Upper lobe of left lung (tissue), 6 donors: ENCODE data around the gene RFT1. TPM values are rescaled to one million over a fixed set of nuclear protein-coding genes. Genes with fewer than 3 reads are reported as not detected.

ENCODE experiments used
- ATAC-seq, 2 donors: fragments of 200-7000 bp; cut with Tn5 transposase; one replicate each; pipeline ENCODE4 v1.9.1; 2022; ENCODE audit warnings: mild to moderate bottlenecking in 2 of 2, moderate library complexity in 2 of 2; ENCODE audit not compliant: low FRiP score in 2 of 2
- DNase-seq, 2 donors: peaks; one replicate each; pipeline ENCODE4 v3.0.0-alpha.2; 2019 to 2020
- H3K27ac ChIP-seq, 4 donors: fragments of 200-600 bp; sonication (generic); one replicate each; pipeline ENCODE4 v1.5.1; 2016 to 2019
- H3K27me3 ChIP-seq, 4 donors: fragments of 200-600 bp; sonication (generic); one replicate each; pipeline ENCODE4 v1.5.1; 2017 to 2019
- H3K36me3 ChIP-seq, 4 donors: fragments of 200-600 bp; sonication (generic); one replicate each; pipeline ENCODE4 v1.5.1; 2016 to 2019
- H3K4me1 ChIP-seq, 4 donors: fragments of 200-600 bp; sonication (generic); one replicate each; pipeline ENCODE4 v1.5.1; 2018 to 2019
- H3K4me3 ChIP-seq, 4 donors: fragments of 200-600 bp; sonication (generic); one replicate each; pipeline ENCODE4 v1.5.1; 2017 to 2019; ENCODE audit warnings: mild to moderate bottlenecking in 2 of 4, moderate library complexity in 1 of 4
- H3K9me3 ChIP-seq, 4 donors: fragments of 200-600 bp; sonication (generic); one replicate each; pipeline ENCODE4 v1.5.1; 2018 to 2019
- EP300 ChIP-seq, 4 donors: sonication (generic); formaldehyde crosslinking; IDR thresholded peaks; one replicate each; pipeline ENCODE4 v1.5.1; 2017; ENCODE audit warnings: antibody characterized with exemption in 4 of 4, control low read depth in 2 of 4
- POLR2A ChIP-seq, 4 donors: fragments of 450-650 bp; IDR thresholded peaks; one replicate each; pipeline ENCODE4 v1.5.1; 2016 to 2017; ENCODE audit warnings: antibody characterized with exemption in 4 of 4, mild to moderate bottlenecking in 2 of 4
- POLR2AphosphoS5 ChIP-seq, 2 donors: sonication (generic); formaldehyde crosslinking; IDR thresholded peaks; one replicate each; pipeline ENCODE4 v1.5.1; 2017; ENCODE audit warnings: antibody characterized with exemption in 2 of 2
- WGBS, 2 donors: methylation state at CpG; one replicate each; pipeline ENCODE4 v1.1.5; 2017 to 2018; 5-methylcytosine and 5-hydroxymethylcytosine counted together
- total RNA-seq, 6 donors: library from RNA; depleted of rRNA in 4 of 6; stranded (reverse); fragments of >200 nt in 4 of 6; gene quantifications; one replicate each; pipeline versions ENCODE4 v1.1.0 to v1.2.1, GENCODE V29; 2016 to 2021
- TF ChIP-seq, protein P1 (sequence below), 6 experiments: fragments of 450-650 bp in 4 of 6; fragments of 200-600 bp in 2 of 6; sonication (generic) in 2 of 6; IDR thresholded peaks; one replicate each; pipeline ENCODE4 v1.5.1; 2016 to 2019; ENCODE audit warnings: antibody characterized with exemption in 6 of 6
- donor health status: DM: no; HTN: no; CAD: no; lungs with moderate emphysema.
- donor health status: DM: no; HTN: yes; CAD: no; lungs with severe emphysema.

The RFT1 gene
- total RNA-seq, 6 donors from 2014 or later = 5.1 to 19.9 (median 12.8) TPM

DNA sequence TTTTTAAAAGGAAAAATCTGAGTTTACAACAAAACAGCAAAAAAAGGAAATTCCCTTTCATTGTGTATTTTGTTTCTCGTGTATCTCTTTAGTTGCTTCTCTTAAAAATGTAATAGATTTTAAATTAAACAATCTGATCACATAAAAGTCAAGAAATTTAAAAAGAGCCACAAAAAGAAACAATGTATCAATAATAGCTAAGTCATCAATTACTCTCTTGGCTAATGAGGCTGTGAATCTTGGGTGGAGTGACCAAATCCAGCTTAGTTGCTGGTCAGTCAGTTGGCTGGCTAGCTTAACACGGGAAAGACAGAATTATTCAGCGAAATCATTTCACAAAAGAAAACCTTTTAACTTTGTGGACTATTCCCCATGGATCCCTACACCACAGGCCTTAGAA is 87.6 kb downstream of the RFT1 start:
- TF ChIP-seq EP300 (IDR thresholded peaks at IDR 0.05) (no peak), POLR2A (IDR thresholded peaks at IDR 0.05) (no peak), POLR2AphosphoS5 (IDR thresholded peaks at IDR 0.05) (no peak)
- TF ChIP-seq, protein P1, sequence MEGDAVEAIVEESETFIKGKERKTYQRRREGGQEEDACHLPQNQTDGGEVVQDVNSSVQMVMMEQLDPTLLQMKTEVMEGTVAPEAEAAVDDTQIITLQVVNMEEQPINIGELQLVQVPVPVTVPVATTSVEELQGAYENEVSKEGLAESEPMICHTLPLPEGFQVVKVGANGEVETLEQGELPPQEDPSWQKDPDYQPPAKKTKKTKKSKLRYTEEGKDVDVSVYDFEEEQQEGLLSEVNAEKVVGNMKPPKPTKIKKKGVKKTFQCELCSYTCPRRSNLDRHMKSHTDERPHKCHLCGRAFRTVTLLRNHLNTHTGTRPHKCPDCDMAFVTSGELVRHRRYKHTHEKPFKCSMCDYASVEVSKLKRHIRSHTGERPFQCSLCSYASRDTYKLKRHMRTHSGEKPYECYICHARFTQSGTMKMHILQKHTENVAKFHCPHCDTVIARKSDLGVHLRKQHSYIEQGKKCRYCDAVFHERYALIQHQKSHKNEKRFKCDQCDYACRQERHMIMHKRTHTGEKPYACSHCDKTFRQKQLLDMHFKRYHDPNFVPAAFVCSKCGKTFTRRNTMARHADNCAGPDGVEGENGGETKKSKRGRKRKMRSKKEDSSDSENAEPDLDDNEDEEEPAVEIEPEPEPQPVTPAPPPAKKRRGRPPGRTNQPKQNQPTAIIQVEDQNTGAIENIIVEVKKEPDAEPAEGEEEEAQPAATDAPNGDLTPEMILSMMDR (IDR thresholded peaks at IDR 0.05) = no peak
- DNase-seq = no peak
- no peak for ATAC-seq
- no peak overlapping the region for H3K4me3 ChIP-seq
- no peak overlapping the region for H3K27ac ChIP-seq
- WGBS, 2 donors = 93 to 98% methylated on average over 3 of the region's 3 CpGs
- H3K4me1 ChIP-seq = peaks cover 6 to 36% (median 11%) of the 10 kb centered on the region in 4 donors
- H3K27me3 ChIP-seq = no peaks in the 10 kb centered on the region
- no peaks in the 10 kb centered on the region for H3K36me3 ChIP-seq
- no peaks in the 10 kb centered on the region for H3K9me3 ChIP-seq

DNA sequence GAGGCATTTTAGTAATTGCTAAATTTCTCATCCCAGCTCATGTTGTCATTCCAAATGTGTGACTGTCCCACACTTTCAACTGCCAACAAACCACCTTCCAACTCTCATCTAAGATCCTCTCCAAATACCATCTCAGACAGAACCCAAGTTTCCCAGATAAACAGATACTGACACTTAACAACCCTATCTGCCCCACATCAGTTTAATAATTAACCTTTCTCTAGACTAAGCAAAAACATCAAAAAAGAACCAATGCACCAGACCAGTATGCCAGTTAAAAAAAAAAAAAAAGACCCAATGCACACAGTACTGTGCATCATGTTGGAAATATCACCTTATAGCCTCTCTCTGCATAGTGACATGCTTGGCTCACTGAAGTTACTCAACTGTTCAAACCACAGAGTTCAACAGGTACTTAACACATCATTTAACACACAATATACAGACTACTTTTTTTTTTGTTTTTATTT is 89.8 kb downstream of the RFT1 start:
- H3K36me3 ChIP-seq = no peaks in the 10 kb centered on the region
- H3K27me3 ChIP-seq = no peaks in the 10 kb centered on the region
- ATAC-seq (no peak), DNase-seq (no peak)
- H3K4me1 ChIP-seq = peaks cover 0 to 28% (median 16%) of the 10 kb centered on the region in 4 donors
- no peaks in the 10 kb centered on the region for H3K9me3 ChIP-seq
- H3K4me3 ChIP-seq = no peak overlapping the region
- no peak overlapping the region for H3K27ac ChIP-seq
- no peak for TF ChIP-seq POLR2A (IDR thresholded peaks at IDR 0.05)
- TF ChIP-seq, protein P1 (IDR thresholded peaks at IDR 0.05) = no peak
- TF ChIP-seq POLR2AphosphoS5 (IDR thresholded peaks at IDR 0.05) = no peak
- TF ChIP-seq EP300 (IDR thresholded peaks at IDR 0.05) = no peak

DNA sequence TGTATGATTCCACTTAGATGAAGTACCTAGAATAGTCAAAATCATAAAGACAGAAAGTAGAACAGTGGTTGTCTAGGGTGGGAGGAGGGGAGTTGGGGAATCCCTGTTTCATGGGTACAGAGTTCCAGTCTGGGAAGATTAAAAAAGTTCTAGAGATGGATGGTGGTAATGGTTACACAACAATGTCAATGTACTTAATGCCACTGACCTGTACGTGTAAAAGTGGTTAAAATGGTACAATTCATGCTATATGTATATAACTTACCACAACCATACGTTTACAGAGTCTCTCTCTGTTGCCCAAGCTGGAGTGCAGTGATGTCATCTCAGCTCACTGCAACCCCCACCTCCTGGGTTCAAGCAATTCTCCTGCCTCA is 90.9 kb downstream of the RFT1 start:
- no peaks in the 10 kb centered on the region for H3K9me3 ChIP-seq
- TF ChIP-seq POLR2AphosphoS5 (IDR thresholded peaks at IDR 0.05) = no peak
- TF ChIP-seq POLR2A (IDR thresholded peaks at IDR 0.05) = no peak
- TF ChIP-seq, protein P1 (IDR thresholded peaks at IDR 0.05) = no peak
- TF ChIP-seq EP300 (IDR thresholded peaks at IDR 0.05) = no peak
- WGBS, 2 donors = 80 to 90% methylated on average over 2 of the region's 2 CpGs
- ATAC-seq (no peak), DNase-seq (no peak)
- H3K36me3 ChIP-seq = no peaks in the 10 kb centered on the region
- peaks cover 0 to 25% (median 13%) of the 10 kb centered on the region in 4 donors for H3K4me1 ChIP-seq
- no peak overlapping the region for H3K4me3 ChIP-seq
- no peaks in the 10 kb centered on the region for H3K27me3 ChIP-seq
- no peak overlapping the region for H3K27ac ChIP-seq

DNA sequence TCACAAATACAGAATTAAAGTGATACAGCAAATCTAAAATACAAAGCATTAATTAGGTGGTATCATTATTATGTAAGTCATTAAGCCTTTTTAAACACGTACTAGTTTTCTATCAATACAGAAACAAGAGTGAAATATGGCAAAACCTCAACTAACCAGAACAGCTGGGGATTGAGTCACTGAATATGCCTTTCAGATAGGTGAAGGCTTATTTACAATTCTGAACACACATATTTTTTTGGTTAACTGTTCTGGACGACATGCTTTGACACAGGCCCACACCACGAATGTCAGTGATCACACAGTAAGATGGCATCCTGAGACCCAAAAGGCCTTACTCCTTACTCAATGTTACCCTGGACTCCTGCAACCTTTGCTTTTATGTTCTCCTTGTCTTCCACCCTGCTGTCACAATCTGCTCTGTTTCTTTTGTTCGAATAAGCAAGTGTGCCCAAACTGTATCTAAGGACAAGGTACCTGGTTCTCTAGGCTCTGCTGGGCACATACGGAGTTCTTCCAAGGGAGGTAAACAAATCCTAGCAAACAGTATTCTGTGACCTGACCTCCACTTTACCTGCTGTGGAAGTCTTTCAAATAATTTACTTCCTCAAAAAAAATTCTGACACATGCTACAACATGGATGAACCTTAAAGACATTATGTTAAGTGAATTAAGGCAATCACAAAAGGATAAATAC is 91.4 kb downstream of the RFT1 start:
- WGBS, 2 donors = 85 to 86% methylated on average over 5 of the region's 5 CpGs
- no peak for TF ChIP-seq EP300 (IDR thresholded peaks at IDR 0.05)
- TF ChIP-seq POLR2AphosphoS5 (IDR thresholded peaks at IDR 0.05) = no peak
- TF ChIP-seq POLR2A (IDR thresholded peaks at IDR 0.05) = no peak
- TF ChIP-seq, protein P1 (IDR thresholded peaks at IDR 0.05) = no peak
- H3K27ac ChIP-seq = no peak overlapping the region
- no peaks in the 10 kb centered on the region for H3K27me3 ChIP-seq
- DNase-seq = no peak
- no peaks in the 10 kb centered on the region for H3K9me3 ChIP-seq
- H3K4me3 ChIP-seq = no peak overlapping the region
- H3K4me1 ChIP-seq = peaks cover 0 to 19% (median 10%) of the 10 kb centered on the region in 4 donors
- no peaks in the 10 kb centered on the region for H3K36me3 ChIP-seq
- ATAC-seq = no peak

Other genes starting within 250 kb of the RFT1 start
- gene STIMATE, start 232.9 kb downstream of the RFT1 start, total RNA-seq = 10 to 100 TPM; 39.7 to 87.0 (median 44.9) TPM
- gene SFMBT1, start 84.4 kb downstream of the RFT1 start, total RNA-seq = 10 to 100 TPM; 12.8 to 69.9 (median 32.9) TPM
- 100 to 1,000 TPM in 1 of 6 donors, 10 to 100 TPM in 5; 57.7 to 116 (median 67.9) TPM for gene PRKCD, start 30.8 kb upstream of the RFT1 start, total RNA-seq
- gene TKT, start 125.6 kb upstream of the RFT1 start, total RNA-seq = 100 to 1,000 TPM; 402 to 605 (median 482) TPM
- gene DCP1A, start 217.1 kb upstream of the RFT1 start, total RNA-seq = 10 to 100 TPM; 12.2 to 21.1 (median 18.7) TPM